GM04503 (cell line): ENCODE results near the gene LPAR6.
"Not testable (repeated sequence)": the region's sequence is repeated elsewhere in the genome, so short reads cannot be mapped to it uniquely, and the experiment has no call there.

Experiments used
- DNase-seq: peaks from one replicate; pipeline ENCODE4 v3.0.0-alpha.2; 2012; ENCODE audit warnings: low read depth

LPAR6 gene, protein sequence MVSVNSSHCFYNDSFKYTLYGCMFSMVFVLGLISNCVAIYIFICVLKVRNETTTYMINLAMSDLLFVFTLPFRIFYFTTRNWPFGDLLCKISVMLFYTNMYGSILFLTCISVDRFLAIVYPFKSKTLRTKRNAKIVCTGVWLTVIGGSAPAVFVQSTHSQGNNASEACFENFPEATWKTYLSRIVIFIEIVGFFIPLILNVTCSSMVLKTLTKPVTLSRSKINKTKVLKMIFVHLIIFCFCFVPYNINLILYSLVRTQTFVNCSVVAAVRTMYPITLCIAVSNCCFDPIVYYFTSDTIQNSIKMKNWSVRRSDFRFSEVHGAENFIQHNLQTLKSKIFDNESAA

DNA sequence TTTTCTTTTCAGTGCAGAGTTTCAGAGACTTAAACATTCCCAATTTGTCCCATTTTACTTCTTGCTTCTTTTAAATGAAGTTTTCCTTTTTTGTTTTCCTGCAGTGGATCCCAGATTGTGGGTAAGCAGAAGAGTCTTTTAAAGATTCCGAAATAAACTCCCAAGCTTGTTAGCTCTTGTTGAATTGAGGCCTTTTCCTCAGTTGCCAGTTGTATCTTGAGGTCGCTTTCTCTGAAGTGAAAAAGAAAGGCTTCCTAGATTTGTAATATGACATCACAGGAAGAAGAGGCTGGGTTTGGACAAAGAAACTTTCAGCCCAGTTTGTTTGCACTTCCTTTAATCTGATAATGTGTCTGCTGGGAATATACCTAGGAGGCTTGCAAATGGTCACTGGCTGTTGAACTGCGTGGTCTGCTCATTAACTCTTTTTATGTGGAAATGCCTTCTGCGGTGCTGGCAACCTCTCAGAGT lies at the start of gene LPAR6:
TSS of gene LPAR6 (minus strand) at position 233 of the 471 bp plus-strand sequence. CDS start 690 bp downstream, outside the sequence.
- no peak for DNase-seq

DNA sequence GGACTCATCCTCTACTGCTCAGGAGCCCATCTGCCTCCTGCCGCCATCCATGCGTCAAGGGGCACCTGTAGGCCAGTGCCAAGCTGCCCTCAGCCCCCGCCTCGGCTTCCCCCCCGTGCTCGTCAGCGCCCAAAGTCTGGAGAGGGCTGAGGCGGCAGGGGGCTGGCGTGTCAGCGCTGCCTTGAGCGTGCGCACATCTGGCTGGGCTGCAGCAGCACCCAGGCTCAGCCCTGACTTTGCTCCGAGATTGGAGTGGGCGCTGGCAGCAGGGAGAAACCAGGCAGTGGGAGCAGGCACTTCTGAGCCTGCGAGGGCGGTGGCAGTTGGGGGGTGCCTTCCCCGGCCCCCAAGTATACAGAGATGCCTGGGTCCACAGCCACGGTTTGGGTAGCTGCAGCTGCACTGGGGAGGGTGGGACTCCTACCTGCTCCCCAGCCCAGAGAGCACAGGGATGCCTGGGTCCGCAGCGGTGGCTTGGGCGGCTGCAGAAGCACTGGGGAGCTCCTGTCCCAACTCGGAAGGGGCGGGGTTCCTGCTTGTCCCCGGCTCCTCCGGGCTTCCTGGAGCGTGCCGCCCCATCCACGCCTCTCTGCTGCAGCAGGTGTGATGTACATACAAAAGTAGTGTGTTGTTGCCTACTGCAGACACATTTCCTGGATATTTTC lies 44.8 kb upstream of the LPAR6 start:
- DNase-seq: no peak

DNA sequence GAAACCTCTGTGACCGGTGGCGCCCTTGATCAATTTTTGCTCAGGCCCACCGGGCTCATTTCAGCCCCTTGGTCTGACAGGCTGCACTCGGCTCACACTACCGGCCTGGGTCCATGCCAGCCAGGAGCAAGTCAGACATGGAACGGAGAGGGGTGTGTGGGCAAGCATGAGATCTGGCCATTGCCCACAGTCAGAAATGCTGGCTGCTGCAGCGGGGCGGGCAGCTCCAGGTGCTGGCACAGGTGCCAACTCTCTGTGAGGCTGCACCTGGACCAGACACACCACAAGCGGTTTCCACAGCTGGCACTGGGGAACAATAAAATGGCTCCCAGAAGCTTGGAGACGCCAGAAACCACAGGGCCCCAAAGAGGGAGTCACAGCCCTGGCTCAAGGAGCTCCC lies 43.6 kb upstream of the LPAR6 start:
- DNase-seq: no peak

DNA sequence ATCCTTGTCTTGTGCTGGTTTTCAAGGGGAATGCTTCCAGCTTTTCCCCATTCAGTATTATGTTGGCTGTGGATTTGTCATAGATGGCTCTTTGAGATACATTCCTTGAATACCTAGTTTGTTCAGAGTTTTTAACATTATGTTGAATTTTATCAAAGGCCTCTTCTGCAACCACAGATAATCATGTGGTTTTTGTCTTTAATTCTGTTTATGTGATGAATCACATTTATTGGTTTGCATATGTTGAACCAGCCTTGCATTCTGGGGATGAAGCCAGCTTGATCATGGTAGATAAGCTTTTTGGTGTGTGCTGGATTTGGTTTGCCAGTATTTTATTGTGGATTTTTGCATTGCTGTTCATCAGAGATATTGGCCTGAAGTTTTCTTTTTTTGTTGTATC lies 38.3 kb upstream of the LPAR6 start:
- DNase-seq: peak; percentile 66

- no peak for DNase-seq
Observed at GRCh38 chr13:48449656-48450055, 36.7 kb upstream of the LPAR6 start.

GRCh38 chr13:48448959-48449614 lies 36.2 kb upstream of the LPAR6 start:
- DNase-seq: no peak

- no peak for DNase-seq
Observed at GRCh38 chr13:48448285-48448958, 35.5 kb upstream of the LPAR6 start.

GRCh38 chr13:48446464-48446863 lies 33.6 kb upstream of the LPAR6 start:
- DNase-seq: no peak

GRCh38 chr13:48443442-48444208 lies 30.7 kb upstream of the LPAR6 start:
- no peak for DNase-seq

- no peak for DNase-seq
Observed at GRCh38 chr13:48437371-48437770, 24.5 kb upstream of the LPAR6 start.

DNA sequence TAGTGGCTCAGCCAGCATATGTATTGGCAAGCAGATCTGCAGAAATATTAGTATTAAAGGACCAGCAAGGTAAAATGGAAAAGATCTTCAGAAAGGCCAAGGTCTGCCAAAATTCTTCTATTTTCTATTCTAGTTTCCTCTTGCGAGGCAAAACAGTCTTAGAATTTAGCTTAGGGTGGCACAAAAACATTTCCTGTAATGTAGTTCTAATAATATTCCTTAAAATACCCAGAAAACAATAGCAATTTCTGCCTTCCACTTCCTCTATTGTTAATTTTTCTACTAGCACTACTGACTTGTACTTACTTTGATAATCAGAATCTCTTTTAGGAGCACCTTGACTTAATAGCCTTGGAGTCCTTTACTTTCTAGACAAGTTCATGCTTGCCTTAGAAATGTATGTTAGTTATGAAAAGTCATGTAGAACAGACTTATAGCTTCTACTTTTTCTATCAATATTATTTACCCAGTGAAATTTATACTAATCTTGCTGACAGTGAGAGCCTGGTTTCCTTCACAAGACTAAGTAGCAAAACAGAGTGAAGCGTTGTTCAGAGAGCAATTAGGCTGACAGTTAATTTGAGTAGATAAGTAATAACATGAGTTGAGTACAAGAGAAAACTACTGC lies 23.9 kb upstream of the LPAR6 start:
- DNase-seq: no peak

DNA sequence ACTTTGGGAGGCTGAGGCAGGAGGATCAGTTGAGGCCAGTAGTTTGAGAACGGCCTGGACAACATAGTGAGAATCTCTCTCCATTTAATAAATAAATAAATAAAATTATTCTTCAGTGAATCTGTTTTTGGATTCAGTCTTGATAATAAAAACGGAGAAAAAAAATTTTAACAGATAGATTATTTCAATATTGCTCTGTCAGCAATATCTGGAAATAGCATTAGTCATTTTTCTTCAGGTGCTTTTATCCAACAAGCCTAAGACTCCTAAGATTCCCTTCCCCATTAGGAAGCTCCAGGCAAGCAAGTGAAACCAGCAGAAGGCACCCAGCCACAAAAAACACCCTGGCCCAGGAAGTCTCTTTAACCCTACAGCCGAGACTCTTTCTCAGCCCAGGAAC lies 21.3 kb upstream of the LPAR6 start:
- no peak for DNase-seq

DNA sequence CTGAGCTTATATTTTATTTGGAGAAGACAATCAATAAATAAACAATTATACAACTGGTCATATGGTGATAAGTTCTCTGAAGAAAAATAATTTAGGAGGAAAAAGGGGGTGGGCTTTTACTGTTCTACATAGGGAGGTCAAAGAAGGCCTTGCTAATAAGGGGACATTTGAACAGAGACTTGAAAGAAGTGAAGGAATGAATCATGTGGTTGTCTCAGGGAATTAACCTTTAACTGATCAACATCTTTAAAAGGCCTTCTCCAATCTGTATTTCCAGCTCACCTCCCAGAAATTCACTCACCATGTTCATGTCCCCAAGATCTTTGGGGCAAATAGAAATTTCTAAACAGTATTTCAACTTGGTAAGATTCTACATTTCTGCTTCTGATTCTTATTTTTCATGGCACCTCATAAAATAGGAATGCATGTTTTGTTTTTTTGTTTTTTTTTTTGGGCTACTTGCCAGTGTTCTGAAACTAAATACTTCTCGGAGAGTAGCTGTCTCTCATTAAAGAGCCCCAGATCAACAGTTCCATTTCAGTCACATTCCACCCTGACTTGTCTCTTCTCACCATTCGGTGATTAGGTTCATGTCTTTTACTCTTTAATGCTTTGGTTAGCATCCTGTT lies 19.2 kb upstream of the LPAR6 start:
- peak; percentile 47 for DNase-seq

GRCh38 chr13:48431431-48431830 lies 18.5 kb upstream of the LPAR6 start:
- DNase-seq: no peak

DNA sequence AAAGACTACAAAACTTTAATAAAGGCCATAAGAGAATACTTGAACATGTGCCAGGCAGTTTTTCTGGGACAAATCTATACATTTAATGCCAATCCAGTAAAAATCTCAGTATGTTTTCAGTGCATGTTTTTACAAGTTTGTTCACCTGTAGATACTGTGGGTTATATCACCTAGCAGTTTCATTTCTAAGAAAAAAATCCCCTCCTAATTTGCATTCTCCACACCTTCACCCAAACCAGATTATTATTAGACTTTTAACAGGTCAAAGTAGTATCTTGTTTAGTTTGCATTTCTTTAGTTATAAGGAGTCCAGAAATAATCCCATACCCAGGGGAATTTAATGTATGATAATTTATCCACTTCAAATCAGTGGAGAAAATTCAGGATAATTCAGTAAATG lies 17.0 kb upstream of the LPAR6 start:
- DNase-seq: no peak

DNA sequence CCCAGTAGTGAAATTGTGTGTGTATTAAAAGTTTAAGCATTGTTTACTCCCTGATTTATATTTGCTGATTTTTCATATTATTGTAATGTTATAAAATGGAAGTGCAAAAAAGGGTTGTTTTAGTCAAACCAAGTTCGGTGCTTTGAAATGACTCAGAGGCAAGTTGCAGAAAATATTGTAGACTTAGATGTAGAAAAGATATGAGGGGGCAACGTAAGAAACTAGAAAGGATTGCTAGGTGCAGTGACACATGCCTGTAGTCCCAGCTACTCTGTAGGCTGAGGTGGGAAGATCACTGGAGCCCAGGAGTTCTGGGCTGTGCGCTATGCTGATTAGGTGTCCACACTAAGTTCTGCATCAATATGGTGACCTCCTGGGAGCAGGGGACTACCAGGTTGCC lies 16.1 kb upstream of the LPAR6 start:
- no peak for DNase-seq

DNA sequence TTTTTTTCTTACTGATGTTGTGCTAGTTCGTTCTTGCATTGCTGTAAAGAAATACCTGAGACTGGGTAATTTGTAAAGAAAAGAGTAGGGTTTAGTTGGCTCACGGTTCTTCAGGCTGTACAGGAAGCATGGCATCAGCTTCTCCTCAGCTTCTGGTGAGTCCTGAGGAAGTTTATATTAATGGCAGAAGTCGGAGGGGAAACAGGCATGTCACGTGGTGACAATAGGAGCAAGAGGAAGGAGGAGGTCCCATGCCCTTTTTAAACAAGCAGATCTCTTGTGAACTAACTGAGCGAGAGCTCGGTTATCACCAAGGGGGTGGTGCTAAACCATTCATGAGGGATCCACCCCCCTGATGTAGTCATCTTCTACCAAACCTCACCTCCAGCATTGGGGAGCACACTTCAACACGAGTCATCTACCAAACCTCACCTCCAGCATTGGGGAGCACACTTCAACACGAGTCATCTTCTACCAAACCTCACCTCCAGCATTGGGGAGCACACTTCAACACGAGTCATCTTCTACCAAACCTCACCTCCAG lies 13.9 kb upstream of the LPAR6 start:
- DNase-seq: not testable (repeated sequence)

DNA sequence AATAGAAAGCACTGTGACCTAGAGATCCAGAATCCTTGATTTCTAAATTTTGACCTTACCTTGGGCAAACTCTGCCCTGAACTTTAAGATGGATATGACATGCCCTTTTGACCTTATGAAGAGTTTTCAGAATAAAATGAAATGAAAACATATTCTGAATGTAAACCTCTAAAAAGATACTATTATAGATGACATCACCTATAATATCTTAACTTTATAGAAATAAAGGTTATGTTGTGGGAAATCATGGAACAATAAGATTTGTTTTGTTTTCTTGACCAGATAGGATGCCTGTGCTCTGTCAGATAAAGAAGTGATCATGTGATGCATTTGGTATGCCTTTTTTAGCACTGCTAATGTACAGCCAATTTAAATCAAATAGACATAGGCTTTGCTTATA lies 13.1 kb upstream of the LPAR6 start:
- no peak for DNase-seq

- DNase-seq: no peak
Observed at GRCh38 chr13:48424212-48424611, 11.3 kb upstream of the LPAR6 start.

GRCh38 chr13:48422003-48422402 lies 9.1 kb upstream of the LPAR6 start:
- not testable (repeated sequence) for DNase-seq
